Measurements from ENCODE around the gene UBE2J2.

- TF ChIP-seq CTCF (IDR thresholded peaks at IDR 0.05) = no peak
- no peak for TF ChIP-seq POLR2A (IDR thresholded peaks at IDR 0.05)
These were observed 54.3 kb downstream of the UBE2J2 start for GRCh38 chr1:1219341-1219740.

Measured in body of pancreas (tissue), 4 donors.